Measurements from ENCODE around the gene AEBP1.

- TF ChIP-seq CTCF (conservative IDR thresholded peaks at IDR 0.05; ENCODE audit: low read length) (no peak), EZH2phosphoT487 (IDR thresholded peaks at IDR 0.05; ENCODE audit: borderline replicate concordance, low read depth, low read length) (no peak)
Measured at GRCh38 chr7:44082541-44083207, 21.5 kb upstream of the AEBP1 start.

Measured in OCI-LY7 (cell line).